Loucy (cell line): Measurements from ENCODE around the gene FAM72A.
"Not testable (repeated sequence)": the region's sequence is repeated elsewhere in the genome, so short reads cannot be mapped to it uniquely, and the experiment has no call there.

Source experiments
- H2AFZ ChIP-seq: fragments of 200-600 bp; sonication (generic); 2 replicates; pipeline ENCODE4 v1.6.0; 2016; ENCODE audit warnings: antibody characterized with exemption, mild to moderate bottlenecking, low read length, moderate library complexity
- H3F3A ChIP-seq: fragments of 200-600 bp; 2 replicates; pipeline ENCODE4 v1.6.0; 2016; ENCODE audit warnings: antibody characterized with exemption, low read depth, mild to moderate bottlenecking
- H3K27me3 ChIP-seq: fragments of 200-600 bp; sonication (generic); 2 replicates; pipeline ENCODE4 v1.6.1; 2014; ENCODE audit warnings: low read length, mild to moderate bottlenecking; ENCODE audit not compliant: insufficient read depth, poor library complexity, severe bottlenecking
- H3K36me3 ChIP-seq: fragments of 200-600 bp; sonication (generic); 2 replicates; pipeline ENCODE4 v1.6.1; 2016; ENCODE audit warnings: low read length; ENCODE audit not compliant: insufficient read depth
- H3K4me1 ChIP-seq: fragments of 200-600 bp; sonication (generic); 2 replicates; pipeline ENCODE4 v1.5.1; 2014; ENCODE audit warnings: low read length, mild to moderate bottlenecking; ENCODE audit not compliant: insufficient read depth, poor library complexity, severe bottlenecking
- H3K4me2 ChIP-seq: fragments of 200-600 bp; sonication (generic); 2 replicates; pipeline ENCODE4 v1.6.0; 2014; ENCODE audit warnings: antibody characterized with exemption, low read length, low read depth, mild to moderate bottlenecking; ENCODE audit not compliant: poor library complexity, severe bottlenecking
- H3K4me3 ChIP-seq: fragments of 200-600 bp; sonication (generic); 2 replicates; pipeline ENCODE4 v1.5.1; 2014; ENCODE audit warnings: low read length, mild to moderate bottlenecking, mixed read lengths; ENCODE audit not compliant: poor library complexity, severe bottlenecking
- H3K79me2 ChIP-seq: fragments of 200-600 bp; sonication (generic); 2 replicates; pipeline ENCODE4 v1.6.1; 2014; ENCODE audit warnings: low read length; ENCODE audit not compliant: insufficient read depth
- H3K9ac ChIP-seq: fragments of 200-600 bp; sonication (generic); 2 replicates; pipeline ENCODE4 v1.6.0; 2014; ENCODE audit warnings: mild to moderate bottlenecking, low read depth, low read length, moderate library complexity; ENCODE audit not compliant: poor library complexity, severe bottlenecking
- H3K9me2 ChIP-seq: fragments of 200-600 bp; sonication (generic); replicated peaks from 2 replicates; pipeline ENCODE4 v1.6.1; 2016; ENCODE audit warnings: low read depth, low read length, mixed read lengths
- H3K9me3 ChIP-seq: fragments of 200-600 bp; sonication (generic); 2 replicates; pipeline ENCODE4 v1.6.1; 2014; ENCODE audit warnings: mild to moderate bottlenecking, antibody characterized with exemption, low read length, low read depth; ENCODE audit not compliant: insufficient read depth
- H4K20me1 ChIP-seq: fragments of 200-600 bp; sonication (generic); 2 replicates; pipeline ENCODE4 v1.6.0; 2014; ENCODE audit warnings: antibody characterized with exemption, low read length, mild to moderate bottlenecking; ENCODE audit not compliant: insufficient read depth, poor library complexity, severe bottlenecking

FAM72A gene

GRCh38 chr1:206221585-206221984, 18.9 kb upstream of the FAM72A start:
- H3K9ac ChIP-seq, H3K4me3 ChIP-seq, H3K4me2 ChIP-seq, H2AFZ ChIP-seq, H3F3A ChIP-seq, H3K9me2 ChIP-seq, H3K9me3 ChIP-seq, H3K36me3 ChIP-seq, H3K4me1 ChIP-seq, H3K27me3 ChIP-seq, H3K79me2 ChIP-seq, H4K20me1 ChIP-seq: not testable (repeated sequence)

- not testable (repeated sequence) for H3F3A ChIP-seq, H3K4me1 ChIP-seq, H3K27me3 ChIP-seq, H3K36me3 ChIP-seq, H4K20me1 ChIP-seq, H3K4me3 ChIP-seq, H2AFZ ChIP-seq, H3K9me3 ChIP-seq, H3K4me2 ChIP-seq, H3K79me2 ChIP-seq, H3K9ac ChIP-seq, H3K9me2 ChIP-seq
These were observed 17.8 kb upstream of the FAM72A start for GRCh38 chr1:206220332-206221000.

DNA sequence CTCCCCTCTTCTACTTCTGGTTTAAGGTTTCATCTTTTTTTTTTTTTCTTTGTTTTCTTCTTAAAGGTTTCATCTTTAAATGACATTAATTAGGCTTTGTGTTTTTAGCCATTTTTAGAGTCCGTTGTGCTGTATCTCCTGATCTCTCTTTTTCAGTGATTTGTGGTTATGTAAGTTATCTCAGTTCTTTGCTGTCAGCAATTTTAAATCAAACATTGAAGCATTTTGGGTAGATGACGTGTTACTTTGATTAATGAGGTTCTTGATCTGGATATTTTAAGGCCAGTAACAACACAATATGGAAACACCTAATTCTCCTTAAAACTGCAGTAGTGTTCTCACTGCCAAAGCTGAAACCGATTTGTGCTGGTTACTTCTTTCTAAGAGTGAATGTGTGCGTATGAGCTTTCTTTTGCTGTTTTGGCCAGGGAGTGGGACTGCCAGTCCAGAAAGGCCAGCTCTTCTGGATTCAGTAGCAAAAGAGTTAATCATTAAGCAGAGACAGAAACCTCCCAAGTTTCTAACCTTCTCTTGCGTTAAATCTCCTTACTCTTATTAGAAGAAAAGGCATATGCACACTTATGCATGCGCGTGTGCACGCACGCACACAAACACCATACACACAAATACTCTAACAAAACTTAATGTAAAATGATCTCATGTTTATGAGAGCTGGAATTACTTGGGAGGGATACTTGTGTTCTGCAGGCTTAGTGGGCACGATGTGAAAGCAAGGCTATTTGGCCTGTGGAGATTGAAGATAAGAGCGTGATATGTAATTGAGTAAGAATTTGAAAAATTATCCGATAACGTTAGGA, 17.1 kb upstream of the FAM72A start:
- H3K4me3 ChIP-seq, H3K79me2 ChIP-seq, H3K9me3 ChIP-seq, H3K27me3 ChIP-seq, H3K4me1 ChIP-seq, H4K20me1 ChIP-seq, H3K9ac ChIP-seq, H3K36me3 ChIP-seq, H2AFZ ChIP-seq, H3K9me2 ChIP-seq, H3K4me2 ChIP-seq, H3F3A ChIP-seq: not testable (repeated sequence)

DNA sequence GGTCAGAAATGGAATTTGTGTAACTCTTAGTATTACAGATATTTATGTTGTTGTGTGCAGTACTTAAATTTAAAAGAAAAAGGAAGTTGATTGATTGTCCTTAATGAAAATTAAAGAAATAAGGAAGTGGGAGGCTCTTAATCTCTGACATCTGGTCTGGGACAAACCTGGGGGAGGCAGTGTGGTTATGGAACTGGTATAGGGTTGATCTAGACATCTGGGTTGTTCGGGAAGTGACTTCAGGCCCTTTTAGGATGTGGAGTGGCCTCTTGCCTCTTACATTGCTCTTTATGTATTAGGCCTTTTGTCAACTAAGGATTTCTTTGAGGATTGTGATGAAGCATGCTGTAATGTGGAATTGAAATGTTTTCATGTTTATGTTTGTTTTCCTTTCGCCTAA, 16.1 kb upstream of the FAM72A start:
- H3K27me3 ChIP-seq, H3K79me2 ChIP-seq, H3K9me2 ChIP-seq, H3K4me2 ChIP-seq, H3K9ac ChIP-seq, H4K20me1 ChIP-seq, H2AFZ ChIP-seq, H3K36me3 ChIP-seq, H3K4me3 ChIP-seq, H3F3A ChIP-seq, H3K4me1 ChIP-seq, H3K9me3 ChIP-seq: not testable (repeated sequence)

- H3K9me2 ChIP-seq, H3K4me2 ChIP-seq, H4K20me1 ChIP-seq, H3K9me3 ChIP-seq, H2AFZ ChIP-seq, H3K36me3 ChIP-seq, H3F3A ChIP-seq, H3K9ac ChIP-seq, H3K4me3 ChIP-seq, H3K4me1 ChIP-seq, H3K27me3 ChIP-seq, H3K79me2 ChIP-seq: not testable (repeated sequence)
These were observed 15.6 kb upstream of the FAM72A start for GRCh38 chr1:206218285-206218684.

GRCh38 chr1:206215600-206216392, 13.2 kb upstream of the FAM72A start:
- not testable (repeated sequence) for H3K4me1 ChIP-seq, H3K9me3 ChIP-seq, H3K9me2 ChIP-seq, H3K4me3 ChIP-seq, H3K9ac ChIP-seq, H3K4me2 ChIP-seq, H3F3A ChIP-seq, H4K20me1 ChIP-seq, H3K36me3 ChIP-seq, H3K27me3 ChIP-seq, H3K79me2 ChIP-seq, H2AFZ ChIP-seq

GRCh38 chr1:206210802-206211201, 8.2 kb upstream of the FAM72A start:
- not testable (repeated sequence) for H3K4me3 ChIP-seq, H3K27me3 ChIP-seq, H3K9me3 ChIP-seq, H2AFZ ChIP-seq, H3K79me2 ChIP-seq, H3K9me2 ChIP-seq, H3K4me2 ChIP-seq, H3K9ac ChIP-seq, H3K4me1 ChIP-seq, H3F3A ChIP-seq, H3K36me3 ChIP-seq, H4K20me1 ChIP-seq
